ENCODE measurements around the gene NUDT9.
"Not testable (repeated sequence)": the region's sequence is repeated elsewhere in the genome, so short reads cannot be mapped to it uniquely, and the experiment has no call there.

The NUDT9 gene

GRCh38 chr4:87462102-87462501, 39.7 kb downstream of the NUDT9 start:
- no peak for DNase-seq (ENCODE audit: low read depth)
- Histone ChIP-seq H3K36me3 (ENCODE audit: control insufficient read depth, insufficient read depth, low read length, severe bottlenecking) (peaks cover 15% of the 10 kb centered on the region), H3K9me3 (ENCODE audit: control insufficient read depth, low read length) (no peaks in the 10 kb centered on the region), H3K4me3 (ENCODE audit: low read length) (no peak overlapping the region), H3K4me1 (ENCODE audit: control insufficient read depth, insufficient read depth, low read length) (no peaks in the 10 kb centered on the region), H3K27me3 (replicated peaks; ENCODE audit: control insufficient read depth, insufficient read depth, low read length) (no peaks in the 10 kb centered on the region), H3K9ac (ENCODE audit: low read length) (no peak overlapping the region)

- Histone ChIP-seq H3K4me1 (ENCODE audit: control insufficient read depth, insufficient read depth, low read length) (peaks cover 3% of the 10 kb centered on the region), H3K36me3 (ENCODE audit: control insufficient read depth, insufficient read depth, low read length, severe bottlenecking) (no peaks in the 10 kb centered on the region), H3K27me3 (replicated peaks; ENCODE audit: control insufficient read depth, insufficient read depth, low read length) (no peaks in the 10 kb centered on the region), H3K9me3 (ENCODE audit: control insufficient read depth, low read length) (no peaks in the 10 kb centered on the region), H3K4me3 (ENCODE audit: low read length) (no peak overlapping the region), H3K9ac (ENCODE audit: low read length) (no peak overlapping the region)
- peak; percentile 79 for DNase-seq (ENCODE audit: low read depth)
Observed at GRCh38 chr4:87465739-87466366, 43.5 kb downstream of the NUDT9 start.

- Histone ChIP-seq H3K4me3 (ENCODE audit: low read length) (no peak overlapping the region), H3K9ac (ENCODE audit: low read length) (no peak overlapping the region), H3K9me3 (ENCODE audit: control insufficient read depth, low read length) (no peaks in the 10 kb centered on the region), H3K4me1 (ENCODE audit: control insufficient read depth, insufficient read depth, low read length) (peaks cover 3% of the 10 kb centered on the region), H3K36me3 (ENCODE audit: control insufficient read depth, insufficient read depth, low read length, severe bottlenecking) (no peaks in the 10 kb centered on the region), H3K27me3 (replicated peaks; ENCODE audit: control insufficient read depth, insufficient read depth, low read length) (no peaks in the 10 kb centered on the region)
- DNase-seq (ENCODE audit: low read depth) = no peak
Observed at GRCh38 chr4:87469390-87469789, 47.0 kb downstream of the NUDT9 start.

- no peak for DNase-seq (ENCODE audit: low read depth)
Observed at GRCh38 chr4:87476934-87477333, 54.6 kb downstream of the NUDT9 start.

GRCh38 chr4:87478732-87479250, 56.4 kb downstream of the NUDT9 start:
- Histone ChIP-seq H3K9me3 (ENCODE audit: control insufficient read depth, low read length) (no peaks in the 10 kb centered on the region), H3K27me3 (replicated peaks; ENCODE audit: control insufficient read depth, insufficient read depth, low read length) (no peaks in the 10 kb centered on the region), H3K9ac (ENCODE audit: low read length) (no peak overlapping the region), H3K36me3 (ENCODE audit: control insufficient read depth, insufficient read depth, low read length, severe bottlenecking) (no peaks in the 10 kb centered on the region), H3K4me1 (ENCODE audit: control insufficient read depth, insufficient read depth, low read length) (no peaks in the 10 kb centered on the region), H3K4me3 (ENCODE audit: low read length) (no peak overlapping the region)
- no peak for DNase-seq (ENCODE audit: low read depth)

More at GRCh38 chr4:87476934-87477333, 54.6 kb downstream of the NUDT9 start:
- Histone ChIP-seq H3K27me3 (replicated peaks; ENCODE audit: control insufficient read depth, insufficient read depth, low read length) (no peaks in the 10 kb centered on the region), H3K36me3 (ENCODE audit: control insufficient read depth, insufficient read depth, low read length, severe bottlenecking) (no peaks in the 10 kb centered on the region), H3K4me1 (ENCODE audit: control insufficient read depth, insufficient read depth, low read length) (no peaks in the 10 kb centered on the region), H3K4me3 (ENCODE audit: low read length) (no peak overlapping the region), H3K9ac (ENCODE audit: low read length) (no peak overlapping the region), H3K9me3 (ENCODE audit: control insufficient read depth, low read length) (no peaks in the 10 kb centered on the region)

- Histone ChIP-seq H3K36me3 (ENCODE audit: control insufficient read depth, insufficient read depth, low read length, severe bottlenecking) (no peaks in the 10 kb centered on the region), H3K4me1 (ENCODE audit: control insufficient read depth, insufficient read depth, low read length) (no peaks in the 10 kb centered on the region), H3K27me3 (replicated peaks; ENCODE audit: control insufficient read depth, insufficient read depth, low read length) (no peaks in the 10 kb centered on the region), H3K9me3 (ENCODE audit: control insufficient read depth, low read length) (no peaks in the 10 kb centered on the region), H3K4me3 (ENCODE audit: low read length) (no peak overlapping the region), H3K9ac (ENCODE audit: low read length) (no peak overlapping the region)
- no peak for DNase-seq (ENCODE audit: low read depth)
Observed at GRCh38 chr4:87481377-87481776, 59.0 kb downstream of the NUDT9 start.

- not testable (repeated sequence) for H3K4me1 ChIP-seq (ENCODE audit: control insufficient read depth, insufficient read depth, low read length); H3K27me3 ChIP-seq (replicated peaks; ENCODE audit: control insufficient read depth, insufficient read depth, low read length); DNase-seq (ENCODE audit: low read depth); H3K36me3 ChIP-seq (ENCODE audit: control insufficient read depth, insufficient read depth, low read length, severe bottlenecking); H3K9ac ChIP-seq (ENCODE audit: low read length); H3K4me3 ChIP-seq (ENCODE audit: low read length); H3K9me3 ChIP-seq (ENCODE audit: control insufficient read depth, low read length)
Observed at GRCh38 chr4:87483247-87483646, 60.9 kb downstream of the NUDT9 start.

- H3K36me3 ChIP-seq (ENCODE audit: control insufficient read depth, insufficient read depth, low read length, severe bottlenecking) = not testable (repeated sequence)
Observed at GRCh38 chr4:87488666-87489065, 66.3 kb downstream of the NUDT9 start.

GRCh38 chr4:87489678-87490077, 67.3 kb downstream of the NUDT9 start:
- no peak for DNase-seq (ENCODE audit: low read depth)
- Histone ChIP-seq H3K27me3 (replicated peaks; ENCODE audit: control insufficient read depth, insufficient read depth, low read length) (no peaks in the 10 kb centered on the region), H3K4me1 (ENCODE audit: control insufficient read depth, insufficient read depth, low read length) (peaks cover 28% of the 10 kb centered on the region), H3K4me3 (ENCODE audit: low read length) (no peak overlapping the region), H3K9ac (ENCODE audit: low read length) (no peak overlapping the region), H3K9me3 (ENCODE audit: control insufficient read depth, low read length) (no peaks in the 10 kb centered on the region), H3K36me3 (ENCODE audit: control insufficient read depth, insufficient read depth, low read length, severe bottlenecking) (no peaks in the 10 kb centered on the region)

More at GRCh38 chr4:87488666-87489065, 66.3 kb downstream of the NUDT9 start:
- H3K9me3 ChIP-seq (ENCODE audit: control insufficient read depth, low read length); H3K9ac ChIP-seq (ENCODE audit: low read length); H3K27me3 ChIP-seq (replicated peaks; ENCODE audit: control insufficient read depth, insufficient read depth, low read length); H3K4me3 ChIP-seq (ENCODE audit: low read length); DNase-seq (ENCODE audit: low read depth): not testable (repeated sequence)
- peaks cover 28% of the 10 kb centered on the region for H3K4me1 ChIP-seq (ENCODE audit: control insufficient read depth, insufficient read depth, low read length)

- peaks cover 28% of the 10 kb centered on the region for H3K4me1 ChIP-seq (ENCODE audit: control insufficient read depth, insufficient read depth, low read length)
- no peaks in the 10 kb centered on the region for H3K36me3 ChIP-seq (ENCODE audit: control insufficient read depth, insufficient read depth, low read length, severe bottlenecking)
- H3K9ac ChIP-seq (ENCODE audit: low read length) = no peak overlapping the region
- no peak overlapping the region for H3K4me3 ChIP-seq (ENCODE audit: low read length)
- no peaks in the 10 kb centered on the region for H3K27me3 ChIP-seq (replicated peaks; ENCODE audit: control insufficient read depth, insufficient read depth, low read length)
- no peak for DNase-seq (ENCODE audit: low read depth)
- no peaks in the 10 kb centered on the region for H3K9me3 ChIP-seq (ENCODE audit: control insufficient read depth, low read length)
Observed at GRCh38 chr4:87490664-87491369, 68.4 kb downstream of the NUDT9 start.

- DNase-seq (ENCODE audit: low read depth) = no peak
Observed at GRCh38 chr4:87491436-87491835, 69.1 kb downstream of the NUDT9 start.

More at GRCh38 chr4:87491436-87491835, 69.1 kb downstream of the NUDT9 start:
- no peaks in the 10 kb centered on the region for H3K9me3 ChIP-seq (ENCODE audit: control insufficient read depth, low read length)
- no peak overlapping the region for H3K4me3 ChIP-seq (ENCODE audit: low read length)
- no peaks in the 10 kb centered on the region for H3K27me3 ChIP-seq (replicated peaks; ENCODE audit: control insufficient read depth, insufficient read depth, low read length)
- no peaks in the 10 kb centered on the region for H3K36me3 ChIP-seq (ENCODE audit: control insufficient read depth, insufficient read depth, low read length, severe bottlenecking)
- no peak overlapping the region for H3K9ac ChIP-seq (ENCODE audit: low read length)
- peaks cover 28% of the 10 kb centered on the region for H3K4me1 ChIP-seq (ENCODE audit: control insufficient read depth, insufficient read depth, low read length)

All from adipocyte (in vitro differentiated cells).